Kidney (tissue), 14 donors: ENCODE results near the gene DCLRE1C. TPM values are rescaled to one million over a fixed set of nuclear protein-coding genes. Genes with fewer than 3 reads are reported as not detected.
"Not testable (repeated sequence)": the region's sequence is repeated elsewhere in the genome, so short reads cannot be mapped to it uniquely, and the experiment has no call there.

Experiments used
- DNase-seq, 5 donors: peaks; one replicate each; pipeline ENCODE4 v3.0.0-alpha.2; 2013 to 2020
- FAIRE-seq: peaks from 2 replicates; lab custom pipeline; 2012; peaks lifted over from hg19 to GRCh38; lab: Jason Lieb, UNC
- H3K27ac ChIP-seq, 2 donors: one replicate each; pipeline ENCODE4 v1.7.0; 2013; ENCODE audit warnings: low read depth in 2 of 2, low read length in 2 of 2, inconsistent platforms in 1 of 2
- H3K27me3 ChIP-seq: one replicate; pipeline ENCODE4 v1.7.1; 2013; ENCODE audit warnings: low read length, inconsistent platforms; ENCODE audit not compliant: control insufficient read depth, insufficient read depth
- H3K36me3 ChIP-seq, 3 donors: one replicate each; pipeline versions ENCODE4 v1.7.0 to v1.7.1; 2013; ENCODE audit warnings: low read length in 3 of 3, control low read depth in 1 of 3, inconsistent platforms in 1 of 3; ENCODE audit not compliant: insufficient read depth in 3 of 3, control insufficient read depth in 2 of 3
- H3K4me1 ChIP-seq, 3 donors: one replicate each; pipeline versions ENCODE4 v1.7.0 to v1.7.1; 2013; ENCODE audit warnings: low read length in 3 of 3, inconsistent platforms in 1 of 3, low read depth in 1 of 3; ENCODE audit not compliant: control insufficient read depth in 2 of 3, insufficient read depth in 2 of 3
- H3K4me3 ChIP-seq, 3 donors: one replicate each; pipeline versions ENCODE4 v1.7.0 to v1.8.1; 2013; ENCODE audit warnings: low read length in 3 of 3, control low read depth in 1 of 3, inconsistent platforms in 1 of 3
- H3K9ac ChIP-seq, 3 donors: one replicate each; pipeline versions ENCODE4 v1.7.0 to v1.7.1; 2013; ENCODE audit warnings: low read length in 3 of 3, control low read depth in 1 of 3, inconsistent platforms in 1 of 3
- H3K9me3 ChIP-seq, 3 donors: one replicate each; pipeline versions ENCODE4 v1.7.0 to v1.7.1; 2013; ENCODE audit warnings: low read length in 3 of 3, control low read depth in 1 of 3, inconsistent platforms in 1 of 3; ENCODE audit not compliant: control insufficient read depth in 2 of 3, insufficient read depth in 1 of 3
- CTCF ChIP-seq: IDR thresholded peaks from 3 replicates; pipeline ENCODE4 v1.5.1; 2012; ENCODE audit warnings: mild to moderate bottlenecking, moderate library complexity, borderline replicate concordance; ENCODE audit not compliant: insufficient read depth; ENCODE audit errors: extremely low read depth
- intact Hi-C: fragments of 100-400 bp; cut with DNase I; formaldehyde crosslinking; loops from one replicate; pipeline ENCODE4 v1.11.1; 2022
- polyA plus RNA-seq: library from polyadenylated mRNA; stranded (reverse); fragments of 350-450 nt; fragmentation: Illumina TruSeq; extraction: RNeasy Lipid Tissue Mini Kit (QIAGEN cat#74804); gene quantifications from one replicate; pipeline ENCODE4 v1.2.3, GENCODE V29; 2014; ENCODE audit warnings: low read depth, low replicate concordance; ENCODE audit not compliant: insufficient read depth
- total RNA-seq: library from RNA; stranded (reverse); fragmentation: NEBNext Ultra II Directional; extraction: Animal tissue kit (Norgen Biotek cat#: 25700); gene quantifications from one replicate; pipeline ENCODE4 v1.2.1, GENCODE V29; 2021
- donor health status: control.
- donor health status: control.
- donor health status: control.
- donor health status: control.
- donor health status: control.
- donor health status: DM: yes; HTN: yes; CAD: no.
- donor health status: Normal renal cell carcinoma (clear cell type).

DCLRE1C gene
- total and polyA plus RNA-seq, 2 donors from 2014 or later = 2.0 to 17.0 TPM

GRCh38 chr10:14911801-14912200 is 42.1 kb downstream of the DCLRE1C start:
- Histone ChIP-seq H3K27me3 (no peaks in the 10 kb centered on the region), H3K4me1 (no peaks in the 10 kb centered on the region), H3K27ac (no peak overlapping the region), H3K9ac (no peak overlapping the region), H3K36me3 (peaks cover 10 to 12% (median 11%) of the 10 kb centered on the region in 3 donors), H3K4me3 (no peak overlapping the region), H3K9me3 (peaks cover 0 to 10% (median 0%) of the 10 kb centered on the region in 3 donors)
- no peak for TF ChIP-seq CTCF
- FAIRE-seq (no peak), DNase-seq (no peak)
- intact Hi-C loops = no loop called here

- Histone ChIP-seq H3K9me3 (peaks cover 0 to 2% (median 0%) of the 10 kb centered on the region in 3 donors), H3K27ac (no peak overlapping the region), H3K4me1 (no peaks in the 10 kb centered on the region), H3K9ac (no peak overlapping the region), H3K4me3 (no peak overlapping the region), H3K36me3 (peaks cover 6 to 10% (median 9%) of the 10 kb centered on the region in 3 donors), H3K27me3 (no peaks in the 10 kb centered on the region)
- no peak for DNase-seq
- intact Hi-C loops = no loop called here
- no peak for FAIRE-seq
- no peak for TF ChIP-seq CTCF
These were observed 42.9 kb downstream of the DCLRE1C start for GRCh38 chr10:14910953-14911352.

GRCh38 chr10:14909101-14909500 is 44.8 kb downstream of the DCLRE1C start:
- Histone ChIP-seq H3K36me3 (peaks cover 6 to 10% (median 9%) of the 10 kb centered on the region in 3 donors), H3K9me3 (no peaks in the 10 kb centered on the region), H3K27me3 (no peaks in the 10 kb centered on the region), H3K9ac (no peak overlapping the region), H3K4me1 (no peaks in the 10 kb centered on the region), H3K27ac (no peak overlapping the region), H3K4me3 (no peak overlapping the region)
- FAIRE-seq (no peak), DNase-seq (no peak)
- TF ChIP-seq CTCF = no peak
- intact Hi-C loops = no loop called here

- H3K27ac ChIP-seq, H3K4me3 ChIP-seq, H3K4me1 ChIP-seq, H3K9ac ChIP-seq, H3K36me3 ChIP-seq, FAIRE-seq, DNase-seq, intact Hi-C loops, H3K9me3 ChIP-seq, H3K27me3 ChIP-seq: not testable (repeated sequence)
These were observed 46.3 kb downstream of the DCLRE1C start for GRCh38 chr10:14907591-14907990.
